ENCODE results near the gene ERFL.

Gene ERFL

GRCh38 chr19:41928221-41928683 lies at the start of gene ERFL:
Gene ERFL (minus strand): TSS chr19:41928449. CDS start chr19:41912919, 15,530 bp downstream.
- DNase-seq = no peak

- DNase-seq = no peak
Observed at GRCh38 chr19:41977916-41978315, 49.7 kb upstream of the ERFL start.

GRCh38 chr19:41974652-41975051 lies 46.4 kb upstream of the ERFL start:
- DNase-seq = no peak

GRCh38 chr19:41971363-41971762 lies 43.1 kb upstream of the ERFL start:
- DNase-seq = no peak

- DNase-seq = no peak
Observed at GRCh38 chr19:41969772-41970458, 41.7 kb upstream of the ERFL start.

GRCh38 chr19:41968751-41969595 lies 40.7 kb upstream of the ERFL start:
- no peak for DNase-seq

GRCh38 chr19:41967054-41967783 lies 39.0 kb upstream of the ERFL start:
- no peak for DNase-seq

GRCh38 chr19:41965106-41965505 lies 36.9 kb upstream of the ERFL start:
- no peak for DNase-seq

- DNase-seq = no peak
Observed at GRCh38 chr19:41960973-41961372, 32.7 kb upstream of the ERFL start.

- DNase-seq = peak; percentile 88
Observed at GRCh38 chr19:41959056-41960053, 31.1 kb upstream of the ERFL start, which contains the start of gene RABAC1. Gene RABAC1 (minus strand): TSS chr19:41959321. CDS start chr19:41959292, 29 bp downstream.

GRCh38 chr19:41958367-41959055 lies 30.3 kb upstream of the ERFL start:
- peak; percentile 84 for DNase-seq

GRCh38 chr19:41957838-41958366 lies 29.7 kb upstream of the ERFL start:
- DNase-seq = peak; percentile 30

GRCh38 chr19:41957161-41957837 lies 29.1 kb upstream of the ERFL start:
- no peak for DNase-seq

GRCh38 chr19:41956621-41957020 lies 28.4 kb upstream of the ERFL start:
- DNase-seq = no peak

GRCh38 chr19:41955521-41955920 lies 27.3 kb upstream of the ERFL start:
- DNase-seq = no peak

GRCh38 chr19:41951686-41952172 lies 23.5 kb upstream of the ERFL start:
- DNase-seq = peak; percentile 91

GRCh38 chr19:41947091-41947490 lies 18.8 kb upstream of the ERFL start:
- no peak for DNase-seq

- peak; percentile 92 for DNase-seq
Observed at GRCh38 chr19:41945135-41945766, 17.0 kb upstream of the ERFL start.

- DNase-seq = no peak
Observed at GRCh38 chr19:41944336-41944735, 16.1 kb upstream of the ERFL start.
